Esophagus squamous epithelium (tissue), 5 donors: ENCODE data around the gene DAD1. TPM values are rescaled to one million over a fixed set of nuclear protein-coding genes. Genes with fewer than 3 reads are reported as not detected.

ENCODE experiments used
- DNase-seq: peaks from one replicate; lab custom pipeline; 2025; lab: John Stamatoyannopoulos, UW
- H3K27ac ChIP-seq, 4 donors: fragments of 200-600 bp; sonication (generic); one replicate each; pipeline ENCODE4 v1.5.1; 2016 to 2019; ENCODE audit warnings: mild to moderate bottlenecking in 1 of 4
- H3K27me3 ChIP-seq, 4 donors: fragments of 200-600 bp; sonication (generic); 1 replicate in 3 of 4; 2 replicates in 1 of 4; pipeline versions ENCODE4 v1.5.1 to v1.6.0; 2017 to 2021; ENCODE audit warnings: antibody characterized with exemption in 1 of 4
- H3K36me3 ChIP-seq, 3 donors: fragments of 200-600 bp; sonication (generic); one replicate each; pipeline ENCODE4 v1.5.1; 2016 to 2019
- H3K4me1 ChIP-seq, 3 donors: fragments of 200-600 bp; sonication (generic); one replicate each; pipeline ENCODE4 v1.5.1; 2017 to 2019
- H3K4me3 ChIP-seq, 4 donors: fragments of 200-600 bp; sonication (generic); 1 replicate in 3 of 4; 2 replicates in 1 of 4; pipeline ENCODE4 v1.5.1; 2016 to 2019; ENCODE audit warnings: mild to moderate bottlenecking in 2 of 4, moderate library complexity in 1 of 4
- H3K9me3 ChIP-seq, 3 donors: fragments of 200-600 bp; sonication (generic); one replicate each; pipeline ENCODE4 v1.5.1; 2016 to 2019
- CTCF ChIP-seq, 6 experiments: fragments of 450-650 bp in 4 of 6; fragments of 200-600 bp in 2 of 6; sonication (generic) in 2 of 6; IDR thresholded peaks; one replicate each; pipeline ENCODE4 v1.5.1; 2016 to 2019; ENCODE audit warnings: antibody characterized with exemption in 6 of 6, mild to moderate bottlenecking in 4 of 6, moderate library complexity in 4 of 6
- POLR2A ChIP-seq, 4 donors: fragments of 450-650 bp; IDR thresholded peaks; one replicate each; pipeline ENCODE4 v1.6.1; 2017; ENCODE audit warnings: antibody characterized with exemption in 4 of 4, mild to moderate bottlenecking in 4 of 4, moderate library complexity in 3 of 4
- WGBS, 2 donors: methylation state at CpG; one replicate each; pipeline ENCODE4 v1.1.5; 2018; 5-methylcytosine and 5-hydroxymethylcytosine counted together
- intact Hi-C: fragments of 100-400 bp; cut with DNase I; formaldehyde crosslinking; loops from one replicate; pipeline ENCODE4 v1.15.0; 2022
- total RNA-seq, 4 donors: library from RNA; depleted of rRNA; stranded (reverse); fragments of >200 nt; gene quantifications; one replicate each; pipeline ENCODE4 v1.1.0, GENCODE V29; 2016
- donor health status: DM: yes; HTN: yes; CAD: no.

DAD1 gene
- total RNA-seq, 4 donors from 2014 or later = 174 to 280 (median 225) TPM

GRCh38 chr14:22526744-22527143 is 62.3 kb downstream of the DAD1 start:
- Histone ChIP-seq H3K4me3 (no peak overlapping the region), H3K4me1 (peaks cover 4 to 49% (median 32%) of the 10 kb centered on the region in 3 donors), H3K27ac (peak overlapping the region in 1 of 4 donors; percentile 58), H3K9me3 (no peaks in the 10 kb centered on the region), H3K36me3 (no peaks in the 10 kb centered on the region), H3K27me3 (no peaks in the 10 kb centered on the region)
- DNase-seq = no peak
- intact Hi-C loops = no loop called here
- WGBS, 2 donors = 69 to 90% methylated on average over 1 of the region's 1 CpG
- TF ChIP-seq CTCF (IDR thresholded peaks at IDR 0.05) (no peak), POLR2A (IDR thresholded peaks at IDR 0.05) (no peak)

DNA sequence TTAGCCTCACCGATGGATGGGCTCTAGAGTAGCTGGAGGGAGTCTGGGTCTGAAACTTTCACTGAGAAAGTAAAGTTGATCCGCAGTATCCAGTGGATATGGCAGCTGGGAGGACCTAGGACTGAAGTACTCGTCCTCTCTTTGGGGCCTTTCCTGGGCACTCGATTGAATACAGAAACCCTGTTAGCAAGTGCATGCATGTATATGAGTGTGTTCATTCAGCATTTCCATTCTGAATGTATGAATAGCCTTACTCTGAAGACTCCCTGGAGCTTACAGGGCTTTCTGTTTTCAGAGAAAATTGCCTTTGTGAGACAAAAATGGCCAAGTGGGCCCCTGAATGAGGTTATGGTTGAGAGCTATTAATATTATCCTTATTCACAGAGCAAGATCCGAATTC is 62.8 kb downstream of the DAD1 start:
- peak overlapping the region in 2 of 4 donors; percentile 48 to 58 for H3K27ac ChIP-seq
- H3K36me3 ChIP-seq = no peaks in the 10 kb centered on the region
- no peaks in the 10 kb centered on the region for H3K27me3 ChIP-seq
- intact Hi-C loops = no loop called here
- peaks cover 7 to 55% (median 35%) of the 10 kb centered on the region in 3 donors for H3K4me1 ChIP-seq
- WGBS, 2 donors = 50 to 80% methylated on average over 3 to 5 of the region's 5 CpGs
- H3K4me3 ChIP-seq = no peak overlapping the region
- DNase-seq = no peak
- H3K9me3 ChIP-seq = no peaks in the 10 kb centered on the region
- TF ChIP-seq POLR2A (IDR thresholded peaks at IDR 0.05) (no peak), CTCF (IDR thresholded peaks at IDR 0.05) (no peak)

- no peak for TF ChIP-seq POLR2A (IDR thresholded peaks at IDR 0.05)
- no peaks in the 10 kb centered on the region for H3K36me3 ChIP-seq
- peaks cover 16 to 69% (median 50%) of the 10 kb centered on the region in 3 donors for H3K4me1 ChIP-seq
- no peak overlapping the region for H3K4me3 ChIP-seq
- no peak for DNase-seq
- H3K27me3 ChIP-seq = no peaks in the 10 kb centered on the region
- peak overlapping the region in 3 of 4 donors; percentile 43 to 58 (median 48) for H3K27ac ChIP-seq
- intact Hi-C loops = no loop called here
- H3K9me3 ChIP-seq = no peaks in the 10 kb centered on the region
These were observed 64.3 kb downstream of the DAD1 start for GRCh38 chr14:22524784-22525161.

DNA sequence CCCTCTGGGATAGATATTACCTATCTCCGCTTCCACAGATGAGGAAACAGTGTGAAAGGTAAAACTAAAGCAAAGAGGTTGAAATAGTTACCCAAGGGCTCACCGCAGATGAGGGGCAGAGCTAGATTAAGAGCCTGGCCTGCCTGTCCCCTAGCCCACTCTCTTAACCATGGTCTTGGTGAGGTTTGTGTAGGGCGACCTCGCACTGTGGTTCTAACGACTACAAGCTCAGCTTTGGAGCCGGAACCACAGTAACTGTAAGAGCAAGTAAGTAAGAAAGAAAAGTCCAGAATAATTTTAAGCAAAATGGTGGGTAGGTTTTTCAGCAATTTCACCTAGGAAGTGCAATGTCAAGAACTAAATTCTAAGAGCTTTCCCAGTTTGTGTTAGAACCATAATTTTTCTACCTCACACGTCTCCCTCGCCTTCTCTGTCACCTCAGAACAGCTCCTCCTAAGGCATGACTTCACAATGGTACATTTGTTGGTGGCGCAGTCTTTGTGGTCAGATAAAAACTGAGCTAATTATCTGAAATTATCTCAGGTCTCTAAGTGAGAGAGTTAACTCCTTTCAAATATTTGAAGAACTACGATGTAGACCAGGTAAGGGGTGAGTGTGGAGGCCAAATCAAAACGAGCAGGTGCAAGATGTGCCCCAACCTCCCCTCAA is 64.8 kb downstream of the DAD1 start:
- 74 to 75% methylated on average over 11 of the region's 11 CpGs for WGBS, 2 donors
- Histone ChIP-seq H3K4me3 (no peak overlapping the region), H3K9me3 (no peaks in the 10 kb centered on the region), H3K27ac (peak overlapping the region in 2 of 4 donors; percentile 43 to 58), H3K4me1 (peaks cover 19 to 74% (median 51%) of the 10 kb centered on the region in 3 donors), H3K27me3 (no peaks in the 10 kb centered on the region), H3K36me3 (no peaks in the 10 kb centered on the region)
- intact Hi-C loops = no loop called here
- no peak for DNase-seq
- no peak for TF ChIP-seq POLR2A (IDR thresholded peaks at IDR 0.05)
- TF ChIP-seq CTCF (IDR thresholded peaks at IDR 0.05) = no peak

- TF ChIP-seq CTCF (IDR thresholded peaks at IDR 0.05) = no peak
- TF ChIP-seq POLR2A (IDR thresholded peaks at IDR 0.05) = no peak
- peaks cover 19 to 84% (median 52%) of the 10 kb centered on the region in 3 donors for H3K4me1 ChIP-seq
- no peaks in the 10 kb centered on the region for H3K9me3 ChIP-seq
- no peak overlapping the region for H3K4me3 ChIP-seq
- no peak for DNase-seq
- intact Hi-C loops = no loop called here
- H3K27me3 ChIP-seq = no peaks in the 10 kb centered on the region
- no peaks in the 10 kb centered on the region for H3K36me3 ChIP-seq
- H3K27ac ChIP-seq = peak overlapping the region in 3 of 4 donors; percentile 25 to 81 (median 73)
These were observed 65.7 kb downstream of the DAD1 start for GRCh38 chr14:22523283-22523682.
